Panc1 (cell line): ENCODE data around the gene ASTN2. TPM values are rescaled to one million over a fixed set of nuclear protein-coding genes. Genes with fewer than 3 reads are reported as not detected.

Experiments used
- ATAC-seq: fragments of 200-7000 bp; cut with Tn5 transposase; 2 replicates; pipeline ENCODE4 v1.9.1; 2020; ENCODE audit warnings: mild to moderate bottlenecking, moderate library complexity
- BruUV-seq: library from RNA; stranded (reverse); fragments of 400-500 nt; replicated peaks from 2 replicates; lab custom pipeline; 2021; lab: Mats Ljungman, UMichigan
- CTCF ChIA-PET: fragments of 300-600 bp; sonication (Branson Sonifier 250); formaldehyde crosslinking; loops from one replicate; lab custom pipeline; 2022; ENCODE audit warnings: antibody characterized with exemption; lab: Charles Lee
- POLR2A ChIA-PET: fragments of 300-600 bp; sonication (Branson Sonifier 250); formaldehyde crosslinking; loops from one replicate; lab custom pipeline; 2022; ENCODE audit warnings: antibody characterized with exemption; lab: Charles Lee
- DNase-seq: peaks from one replicate; pipeline ENCODE4 v3.0.0-alpha.2; 2010; ENCODE audit warnings: low read depth, low spot score
- H3K27ac ChIP-seq: 2 replicates; pipeline ENCODE4 v1.5.1; 2011; ENCODE audit warnings: mild to moderate bottlenecking, low read length, inconsistent platforms
- H3K27me3 ChIP-seq: fragments of 200-500 bp; sonication (Bioruptor generic); 2 replicates; pipeline ENCODE4 v1.6.0; 2014; ENCODE audit warnings: low read length, inconsistent platforms; ENCODE audit not compliant: control insufficient read depth, insufficient read depth
- H3K36me3 ChIP-seq: fragments of 200-500 bp; sonication (Bioruptor generic); 2 replicates; pipeline ENCODE4 v1.5.1; 2014; ENCODE audit warnings: inconsistent platforms, mild to moderate bottlenecking, low read length, moderate library complexity; ENCODE audit not compliant: control insufficient read depth, insufficient read depth
- H3K4me1 ChIP-seq: 2 replicates; pipeline ENCODE4 v1.5.1; 2011; ENCODE audit warnings: inconsistent platforms, mild to moderate bottlenecking, low read length, moderate library complexity; ENCODE audit not compliant: control insufficient read depth, insufficient read depth
- H3K4me3 ChIP-seq, 2 experiments: 2 replicates each; pipeline ENCODE4 v1.5.1; 2011 to 2012; ENCODE audit warnings: low read depth in 2 of 2, low read length in 2 of 2, mild to moderate bottlenecking in 2 of 2, inconsistent platforms in 1 of 2, moderate library complexity in 1 of 2
- H3K9me3 ChIP-seq: fragments of 200-500 bp; sonication (Bioruptor generic); 2 replicates; pipeline ENCODE4 v1.5.1; 2014; ENCODE audit warnings: low read depth, mild to moderate bottlenecking, inconsistent platforms, low read length, moderate library complexity; ENCODE audit not compliant: control insufficient read depth, insufficient read depth
- POLR2AphosphoS5 ChIP-seq: IDR thresholded peaks from 2 replicates; pipeline ENCODE4 v1.6.1; 2012; ENCODE audit warnings: mild to moderate bottlenecking, low read depth, low read length, moderate library complexity
- SIN3A ChIP-seq: IDR thresholded peaks from 2 replicates; pipeline ENCODE4 v1.6.1; 2012; ENCODE audit warnings: low read depth, mild to moderate bottlenecking, low read length, moderate library complexity, borderline replicate concordance; ENCODE audit not compliant: insufficient read depth
- TCF7L2 ChIP-seq: IDR thresholded peaks from 2 replicates; pipeline ENCODE4 v1.6.1; 2011; ENCODE audit warnings: mild to moderate bottlenecking, low read depth, low read length, inconsistent platforms
- in situ Hi-C: cut with HindIII; loops from 2 replicates; pipeline ENCODE4 v1.10.0; 2016; ENCODE audit warnings: low sequenced_read_pairs, low pct_unique_long_range_greater_than_20kb
- intact Hi-C: fragments of 100-400 bp; cut with micrococcal nuclease; formaldehyde crosslinking; loops from one replicate; pipeline ENCODE4 v1.10.0; 2022; ENCODE audit not compliant: unreplicated experiment
- total RNA-seq: library from RNA; stranded (reverse); gene quantifications from one replicate; pipeline ENCODE4 v1.2.1, GENCODE V29; 2021; ENCODE audit not compliant: unreplicated experiment
- TF ChIP-seq, protein P1 (sequence below), 2 experiments: IDR thresholded peaks; 2 replicates each; pipeline ENCODE4 v1.6.1; 2011 to 2012; ENCODE audit warnings: low read depth in 2 of 2, control low read depth in 1 of 2, low read length in 1 of 2, mild to moderate bottlenecking in 1 of 2, moderate library complexity in 1 of 2; ENCODE audit not compliant: insufficient read depth in 1 of 2
- TF ChIP-seq, protein P2 (sequence below): fragments of 450-650 bp; IDR thresholded peaks from 2 replicates; pipeline ENCODE4 v1.5.1; 2017; ENCODE audit warnings: mild to moderate bottlenecking

The ASTN2 gene
- total RNA-seq, 1 experiment from 2014 or later = 3.9 TPM

DNA sequence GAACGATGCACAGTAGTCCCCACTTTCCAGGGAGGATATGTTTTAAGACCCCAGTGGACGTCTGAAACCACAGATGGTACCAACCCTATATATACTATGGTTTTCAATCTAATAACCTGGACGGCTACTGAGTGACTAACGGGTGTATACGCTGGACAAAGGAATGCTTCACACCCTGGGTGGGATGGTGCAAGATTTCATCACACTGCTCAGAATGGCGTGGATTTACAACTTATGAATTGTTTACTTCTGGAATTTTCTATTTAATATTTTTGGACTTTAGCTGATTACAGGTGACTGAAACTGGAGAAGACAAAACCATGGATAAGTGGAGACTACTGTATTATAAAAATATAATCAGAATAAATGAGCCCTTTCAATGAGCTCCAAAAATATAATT, 875.3 kb downstream of the ASTN2 start:
- BruUV-seq = no TSS peak
- ATAC-seq = no peak
- no peak overlapping the region for H3K4me3 ChIP-seq
- TF ChIP-seq, protein P1, sequence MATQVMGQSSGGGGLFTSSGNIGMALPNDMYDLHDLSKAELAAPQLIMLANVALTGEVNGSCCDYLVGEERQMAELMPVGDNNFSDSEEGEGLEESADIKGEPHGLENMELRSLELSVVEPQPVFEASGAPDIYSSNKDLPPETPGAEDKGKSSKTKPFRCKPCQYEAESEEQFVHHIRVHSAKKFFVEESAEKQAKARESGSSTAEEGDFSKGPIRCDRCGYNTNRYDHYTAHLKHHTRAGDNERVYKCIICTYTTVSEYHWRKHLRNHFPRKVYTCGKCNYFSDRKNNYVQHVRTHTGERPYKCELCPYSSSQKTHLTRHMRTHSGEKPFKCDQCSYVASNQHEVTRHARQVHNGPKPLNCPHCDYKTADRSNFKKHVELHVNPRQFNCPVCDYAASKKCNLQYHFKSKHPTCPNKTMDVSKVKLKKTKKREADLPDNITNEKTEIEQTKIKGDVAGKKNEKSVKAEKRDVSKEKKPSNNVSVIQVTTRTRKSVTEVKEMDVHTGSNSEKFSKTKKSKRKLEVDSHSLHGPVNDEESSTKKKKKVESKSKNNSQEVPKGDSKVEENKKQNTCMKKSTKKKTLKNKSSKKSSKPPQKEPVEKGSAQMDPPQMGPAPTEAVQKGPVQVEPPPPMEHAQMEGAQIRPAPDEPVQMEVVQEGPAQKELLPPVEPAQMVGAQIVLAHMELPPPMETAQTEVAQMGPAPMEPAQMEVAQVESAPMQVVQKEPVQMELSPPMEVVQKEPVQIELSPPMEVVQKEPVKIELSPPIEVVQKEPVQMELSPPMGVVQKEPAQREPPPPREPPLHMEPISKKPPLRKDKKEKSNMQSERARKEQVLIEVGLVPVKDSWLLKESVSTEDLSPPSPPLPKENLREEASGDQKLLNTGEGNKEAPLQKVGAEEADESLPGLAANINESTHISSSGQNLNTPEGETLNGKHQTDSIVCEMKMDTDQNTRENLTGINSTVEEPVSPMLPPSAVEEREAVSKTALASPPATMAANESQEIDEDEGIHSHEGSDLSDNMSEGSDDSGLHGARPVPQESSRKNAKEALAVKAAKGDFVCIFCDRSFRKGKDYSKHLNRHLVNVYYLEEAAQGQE (IDR thresholded peaks at IDR 0.05; ENCODE audit: insufficient read depth in 1 of 2, low read depth in 2 of 2, low read length in 1 of 2) = no peak
- no peak for TF ChIP-seq SIN3A
- TF ChIP-seq, protein P2, sequence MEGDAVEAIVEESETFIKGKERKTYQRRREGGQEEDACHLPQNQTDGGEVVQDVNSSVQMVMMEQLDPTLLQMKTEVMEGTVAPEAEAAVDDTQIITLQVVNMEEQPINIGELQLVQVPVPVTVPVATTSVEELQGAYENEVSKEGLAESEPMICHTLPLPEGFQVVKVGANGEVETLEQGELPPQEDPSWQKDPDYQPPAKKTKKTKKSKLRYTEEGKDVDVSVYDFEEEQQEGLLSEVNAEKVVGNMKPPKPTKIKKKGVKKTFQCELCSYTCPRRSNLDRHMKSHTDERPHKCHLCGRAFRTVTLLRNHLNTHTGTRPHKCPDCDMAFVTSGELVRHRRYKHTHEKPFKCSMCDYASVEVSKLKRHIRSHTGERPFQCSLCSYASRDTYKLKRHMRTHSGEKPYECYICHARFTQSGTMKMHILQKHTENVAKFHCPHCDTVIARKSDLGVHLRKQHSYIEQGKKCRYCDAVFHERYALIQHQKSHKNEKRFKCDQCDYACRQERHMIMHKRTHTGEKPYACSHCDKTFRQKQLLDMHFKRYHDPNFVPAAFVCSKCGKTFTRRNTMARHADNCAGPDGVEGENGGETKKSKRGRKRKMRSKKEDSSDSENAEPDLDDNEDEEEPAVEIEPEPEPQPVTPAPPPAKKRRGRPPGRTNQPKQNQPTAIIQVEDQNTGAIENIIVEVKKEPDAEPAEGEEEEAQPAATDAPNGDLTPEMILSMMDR = no peak
- no peak for TF ChIP-seq POLR2AphosphoS5
- no peak for TF ChIP-seq TCF7L2
- in situ Hi-C loops (no loop called here), intact Hi-C loops (no loop called here)
- ChIA-PET CTCF (no interaction called here), POLR2A (no interaction called here)
- H3K27me3 ChIP-seq = no peaks in the 10 kb centered on the region
- H3K36me3 ChIP-seq = no peaks in the 10 kb centered on the region
- no peaks in the 10 kb centered on the region for H3K9me3 ChIP-seq
- no peak overlapping the region for H3K27ac ChIP-seq
- DNase-seq = no peak
- no peaks in the 10 kb centered on the region for H3K4me1 ChIP-seq

DNA sequence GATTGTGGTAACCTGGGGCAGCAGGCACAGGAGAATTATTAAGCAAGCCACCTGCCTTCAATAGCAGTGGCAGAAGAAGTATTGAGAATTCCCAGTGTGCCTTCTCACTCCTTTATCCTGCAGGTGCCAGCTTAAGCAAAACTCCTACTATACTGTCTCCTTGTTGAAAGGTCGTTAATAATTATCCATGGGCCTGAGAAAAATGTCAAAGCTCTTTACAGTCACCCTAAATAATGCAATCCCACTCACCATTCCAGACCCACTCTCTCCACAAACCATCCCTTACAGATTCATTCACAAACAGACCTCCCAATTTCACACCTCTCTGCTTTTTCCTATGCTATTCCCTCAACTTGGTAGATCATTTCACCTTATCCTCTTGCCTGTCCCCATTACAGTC, 889.2 kb downstream of the ASTN2 start:
- Histone ChIP-seq H3K27me3 (no peaks in the 10 kb centered on the region), H3K9me3 (no peaks in the 10 kb centered on the region), H3K27ac (no peak overlapping the region), H3K4me3 (no peak overlapping the region), H3K4me1 (no peaks in the 10 kb centered on the region), H3K36me3 (no peaks in the 10 kb centered on the region)
- intact Hi-C loops (no loop called here), in situ Hi-C loops (no loop called here)
- no peak for DNase-seq
- POLR2A ChIA-PET = no interaction called here
- no peak for TF ChIP-seq SIN3A
- TF ChIP-seq TCF7L2 = no peak
- TF ChIP-seq POLR2AphosphoS5 = no peak
- TF ChIP-seq, protein P1 (IDR thresholded peaks at IDR 0.05; ENCODE audit: insufficient read depth in 1 of 2, low read depth in 2 of 2, low read length in 1 of 2) = no peak
- TF ChIP-seq, protein P2 = no peak
- no TSS peak for BruUV-seq
- CTCF ChIA-PET = no interaction called here
- ATAC-seq = no peak
